ENCODE data around the gene ECHS1. TPM values are rescaled to one million over a fixed set of nuclear protein-coding genes. Genes with fewer than 3 reads are reported as not detected.

The ECHS1 gene
- total RNA-seq, 2 experiments from 2014 or later, result 46.2 to 48.3 TPM

GRCh38 chr10:133358925-133359310 is 14.2 kb downstream of the ECHS1 start:
- POLR2A ChIA-PET, result interaction anchor here (0.8 to 1.0 kb wide), 2 partner anchors 32 to 34 kb away, joined by 3 to 5 read pairs; no protein-coding TSS in a partner anchor
- Histone ChIP-seq H3K4me1 (ENCODE audit: insufficient read depth, low read length, poor library complexity, severe bottlenecking) (peaks cover 7% of the 10 kb centered on the region), H3K4me2 (ENCODE audit: low read length) (no peak overlapping the region), H3K79me2 (ENCODE audit: insufficient read depth, low read depth, low read length) (no peaks in the 10 kb centered on the region), H3K9me3 (ENCODE audit: low read length) (no peaks in the 10 kb centered on the region), H3K27ac (ENCODE audit: low read depth, low read length, poor library complexity, severe bottlenecking) (no peak overlapping the region), H3K9me2 (ENCODE audit: insufficient read depth, low read length) (no peaks in the 10 kb centered on the region), H3K4me3 (ENCODE audit: low read depth, low read length, poor library complexity, severe bottlenecking) (no peak overlapping the region), H3K36me3 (ENCODE audit: insufficient read depth, low read length) (0 out of 2 replicates have a peak, but pooled peaks cover 2% of the 10 kb centered on the region), H2AFZ (ENCODE audit: low read length) (no peak overlapping the region), H4K20me1 (ENCODE audit: insufficient read depth, low read length) (no peaks in the 10 kb centered on the region)
- no TSS peak for BruUV-seq (replicated peaks)
- DNase-seq (ENCODE audit: low spot score), result no peak
- CTCF ChIA-PET (ENCODE audit: unreplicated experiment), result no interaction called here
- TF ChIP-seq EZH2phosphoT487 (IDR thresholded peaks at IDR 0.05; ENCODE audit: borderline replicate concordance, low read depth, low read length) (no peak), CTCF (conservative IDR thresholded peaks at IDR 0.05; ENCODE audit: low read length) (no peak)
- intact Hi-C loops (cut with micrococcal nuclease; ENCODE audit: unreplicated experiment), result loop anchor here (2.0 kb wide), 1 partner anchor 30 kb away; no protein-coding TSS in a partner anchor

GRCh38 chr10:133358162-133358924 is 14.8 kb downstream of the ECHS1 start:
- Histone ChIP-seq H2AFZ (ENCODE audit: low read length) (no peak overlapping the region), H3K36me3 (ENCODE audit: insufficient read depth, low read length) (0 out of 2 replicates have a peak, but pooled peaks cover 2% of the 10 kb centered on the region), H3K9me3 (ENCODE audit: low read length) (no peaks in the 10 kb centered on the region), H3K27ac (ENCODE audit: low read depth, low read length, poor library complexity, severe bottlenecking) (no peak overlapping the region), H3K79me2 (ENCODE audit: insufficient read depth, low read depth, low read length) (no peaks in the 10 kb centered on the region), H4K20me1 (ENCODE audit: insufficient read depth, low read length) (no peaks in the 10 kb centered on the region), H3K4me2 (ENCODE audit: low read length) (no peak overlapping the region), H3K9me2 (ENCODE audit: insufficient read depth, low read length) (no peaks in the 10 kb centered on the region), H3K4me1 (ENCODE audit: insufficient read depth, low read length, poor library complexity, severe bottlenecking) (peaks cover 7% of the 10 kb centered on the region), H3K4me3 (ENCODE audit: low read depth, low read length, poor library complexity, severe bottlenecking) (no peak overlapping the region)
- CTCF ChIA-PET (ENCODE audit: unreplicated experiment), result no interaction called here
- no TSS peak for BruUV-seq (replicated peaks)
- intact Hi-C loops (cut with micrococcal nuclease; ENCODE audit: unreplicated experiment), result loop anchor here (2.0 kb wide), 1 partner anchor 30 kb away; no protein-coding TSS in a partner anchor
- TF ChIP-seq CTCF (conservative IDR thresholded peaks at IDR 0.05; ENCODE audit: low read length) (no peak), EZH2phosphoT487 (IDR thresholded peaks at IDR 0.05; ENCODE audit: borderline replicate concordance, low read depth, low read length) (no peak)
- POLR2A ChIA-PET, result interaction anchor here (0.8 to 1.0 kb wide), 2 partner anchors 32 to 34 kb away, joined by 3 read pairs; no protein-coding TSS in a partner anchor
- DNase-seq (ENCODE audit: low spot score), result no peak
